ENCODE measurements around the gene TCEAL1. TPM values are rescaled to one million over a fixed set of nuclear protein-coding genes. Genes with fewer than 3 reads are reported as not detected.
"Not testable (repeated sequence)": the region's sequence is repeated elsewhere in the genome, so short reads cannot be mapped to it uniquely, and the experiment has no call there.

TCEAL1 gene
- 1 to 10 TPM; 5.9 to 8.7 TPM for total RNA-seq

- intact Hi-C loops (cut with DNase I, micrococcal nuclease): loop anchor here (1.0 to 5.0 kb wide), 4 partner anchors 44 to 74 kb away; partner anchors contain the start of genes MORF4L2 (in 2 of the 2) and TCEAL4 (in 1 of the 2)
- peak within 1 kb of the TSS; percentile 81 for H3K4me3 Mint-ChIP-seq
- no peaks in the 10 kb centered on the region for H3K27me3 Mint-ChIP-seq
- peak within 1 kb of the TSS; percentile 87 for H3K27ac Mint-ChIP-seq
- DNase-seq: peak; percentile 67
- no peaks in the 10 kb centered on the region for H3K9me3 Mint-ChIP-seq (ENCODE audit: low read depth)
- peaks cover 18% of the 10 kb centered on the region for H3K4me1 Mint-ChIP-seq
- peak; percentile 75 for ATAC-seq
- H3K36me3 Mint-ChIP-seq (ENCODE audit: low read depth): no peaks in the 10 kb centered on the region
- ChIA-PET POLR2A (no interaction called here), CTCF (interaction anchor here (0.9 kb wide), 1 partner anchor 96 kb away, joined by 4 read pairs; no protein-coding TSS in a partner anchor)
These were observed at the start of gene TCEAL1 for GRCh38 chrX:103628386-103629317. Gene TCEAL1 (plus strand): TSS chrX:103628975. CDS start chrX:103629917, 942 bp downstream.

- ATAC-seq (no peak), DNase-seq (no peak)
These were observed 44.2 kb upstream of the TCEAL1 start for GRCh38 chrX:103584596-103584995.

GRCh38 chrX:103585411-103586313 lies 43.1 kb upstream of the TCEAL1 start, which contains the start of gene TCEAL4:
Gene TCEAL4 (plus strand): TSS chrX:103585515. CDS start chrX:103586676, 1,161 bp downstream.
- intact Hi-C loops (cut with DNase I, micrococcal nuclease): loop anchor here in 1 of 2 experiments (2.0 kb wide), 2 partner anchors 31 to 43 kb away; partner anchors contain the start of gene TCEAL1
- DNase-seq: peak; percentile 68

More at GRCh38 chrX:103584596-103584995, 44.2 kb upstream of the TCEAL1 start:
- peak overlapping the region; percentile 82 for H3K4me3 Mint-ChIP-seq
- H3K36me3 Mint-ChIP-seq (ENCODE audit: low read depth): peaks cover 5% of the 10 kb centered on the region
- ChIA-PET POLR2A (interaction anchor here (0.7 kb wide), 1 partner anchor 979 kb away, joined by 3 read pairs; no protein-coding TSS in a partner anchor), CTCF (no interaction called here)
- H3K27me3 Mint-ChIP-seq: peaks cover 2% of the 10 kb centered on the region
- H3K9me3 Mint-ChIP-seq (ENCODE audit: low read depth): no peaks in the 10 kb centered on the region
- H3K27ac Mint-ChIP-seq: no peak overlapping the region
- H3K4me1 Mint-ChIP-seq: peaks cover 14% of the 10 kb centered on the region
- intact Hi-C loops (cut with DNase I, micrococcal nuclease): loop anchor here in 1 of 2 experiments (2.0 kb wide), 2 partner anchors 30 to 44 kb away; partner anchors contain the start of gene TCEAL1

GRCh38 chrX:103586314-103586646 lies 42.5 kb upstream of the TCEAL1 start:
- Mint-ChIP-seq H3K36me3 (ENCODE audit: low read depth) (peaks cover 5% of the 10 kb centered on the region), H3K4me1 (peaks cover 16% of the 10 kb centered on the region), H3K9me3 (ENCODE audit: low read depth) (no peaks in the 10 kb centered on the region), H3K27ac (peak overlapping the region; percentile 79), H3K27me3 (no peaks in the 10 kb centered on the region), H3K4me3 (peak overlapping the region; percentile 82)
- intact Hi-C loops (cut with DNase I, micrococcal nuclease): no loop called here
- ChIA-PET POLR2A (no interaction called here), CTCF (no interaction called here)
- DNase-seq: peak; percentile 6
- ATAC-seq: peak; percentile 18

More at GRCh38 chrX:103585411-103586313, 43.1 kb upstream of the TCEAL1 start, which contains the start of gene TCEAL4:
- Mint-ChIP-seq H3K27me3 (peaks cover under 1% of the 10 kb centered on the region), H3K27ac (peak within 1 kb of the TSS; percentile 79), H3K36me3 (ENCODE audit: low read depth) (peaks cover 5% of the 10 kb centered on the region), H3K4me1 (peaks cover 16% of the 10 kb centered on the region), H3K9me3 (ENCODE audit: low read depth) (no peaks in the 10 kb centered on the region), H3K4me3 (peak within 1 kb of the TSS; percentile 82)
- ChIA-PET POLR2A (no interaction called here), CTCF (no interaction called here)
- peak; percentile 85 for ATAC-seq

- no peak for ATAC-seq
- intact Hi-C loops (cut with DNase I, micrococcal nuclease): no loop called here
These were observed 42.1 kb upstream of the TCEAL1 start for GRCh38 chrX:103586659-103587058.

GRCh38 chrX:103592295-103592694 lies 36.5 kb upstream of the TCEAL1 start:
- DNase-seq; H3K4me3 Mint-ChIP-seq; H3K36me3 Mint-ChIP-seq (ENCODE audit: low read depth); ATAC-seq; H3K9me3 Mint-ChIP-seq (ENCODE audit: low read depth); H3K4me1 Mint-ChIP-seq; H3K27me3 Mint-ChIP-seq; H3K27ac Mint-ChIP-seq; CTCF ChIA-PET; POLR2A ChIA-PET; intact Hi-C loops (cut with DNase I, micrococcal nuclease): not testable (repeated sequence)

More at GRCh38 chrX:103586659-103587058, 42.1 kb upstream of the TCEAL1 start:
- Mint-ChIP-seq H3K27me3 (no peaks in the 10 kb centered on the region), H3K9me3 (ENCODE audit: low read depth) (no peaks in the 10 kb centered on the region), H3K36me3 (ENCODE audit: low read depth) (peaks cover 5% of the 10 kb centered on the region), H3K27ac (no peak overlapping the region), H3K4me1 (peaks cover 16% of the 10 kb centered on the region), H3K4me3 (peak overlapping the region; percentile 82)
- ChIA-PET POLR2A (no interaction called here), CTCF (no interaction called here)
- no peak for DNase-seq

GRCh38 chrX:103595202-103595601 lies 33.6 kb upstream of the TCEAL1 start:
- H3K27me3 Mint-ChIP-seq; CTCF ChIA-PET; DNase-seq; H3K9me3 Mint-ChIP-seq (ENCODE audit: low read depth); H3K27ac Mint-ChIP-seq; ATAC-seq; H3K4me1 Mint-ChIP-seq; H3K4me3 Mint-ChIP-seq; intact Hi-C loops (cut with DNase I, micrococcal nuclease); POLR2A ChIA-PET; H3K36me3 Mint-ChIP-seq (ENCODE audit: low read depth): not testable (repeated sequence)

- ATAC-seq: peak; percentile 73
- H3K4me1 Mint-ChIP-seq: peaks cover 2% of the 10 kb centered on the region
- ChIA-PET CTCF (interaction anchor here (0.7 kb wide), 1 partner anchor 446 kb away, joined by 3 read pairs; no protein-coding TSS in a partner anchor), POLR2A (no interaction called here)
- no peaks in the 10 kb centered on the region for H3K9me3 Mint-ChIP-seq (ENCODE audit: low read depth)
- intact Hi-C loops (cut with DNase I, micrococcal nuclease): loop anchor here in 1 of 2 experiments (5.0 kb wide), 1 partner anchor 80 kb away; the partner anchor contains the start of gene MORF4L2
- peak; percentile 30 for DNase-seq
- H3K4me3 Mint-ChIP-seq: peak within 1 kb of the TSS; percentile 72
- peak within 1 kb of the TSS; percentile 47 for H3K27ac Mint-ChIP-seq
- no peaks in the 10 kb centered on the region for H3K36me3 Mint-ChIP-seq (ENCODE audit: low read depth)
- H3K27me3 Mint-ChIP-seq: peaks cover 4% of the 10 kb centered on the region
These were observed 21.1 kb upstream of the TCEAL1 start, which contains the start of gene TCEAL3 for GRCh38 chrX:103607364-103608305. Gene TCEAL3 (plus strand): TSS chrX:103607963. CDS start chrX:103609065, 1,102 bp downstream.

- peak; percentile 12 for DNase-seq
- H3K27me3 Mint-ChIP-seq: peaks cover 4% of the 10 kb centered on the region
- ChIA-PET CTCF (no interaction called here), POLR2A (no interaction called here)
- peak overlapping the region; percentile 47 for H3K27ac Mint-ChIP-seq
- H3K36me3 Mint-ChIP-seq (ENCODE audit: low read depth): no peaks in the 10 kb centered on the region
- peaks cover 2% of the 10 kb centered on the region for H3K4me1 Mint-ChIP-seq
- ATAC-seq: no peak
- intact Hi-C loops (cut with DNase I, micrococcal nuclease): loop anchor here in 1 of 2 experiments (5.0 kb wide), 1 partner anchor 79 kb away; the partner anchor contains the start of gene MORF4L2
- H3K4me3 Mint-ChIP-seq: peak overlapping the region; percentile 72
- H3K9me3 Mint-ChIP-seq (ENCODE audit: low read depth): no peaks in the 10 kb centered on the region
These were observed 20.3 kb upstream of the TCEAL1 start for GRCh38 chrX:103608306-103608963.

GRCh38 chrX:103610282-103610681 lies 18.5 kb upstream of the TCEAL1 start:
- ATAC-seq (no peak), DNase-seq (no peak)
- POLR2A ChIA-PET: no interaction called here

More at GRCh38 chrX:103610282-103610681, 18.5 kb upstream of the TCEAL1 start:
- H3K9me3 Mint-ChIP-seq (ENCODE audit: low read depth): no peaks in the 10 kb centered on the region
- intact Hi-C loops (cut with DNase I, micrococcal nuclease): no loop called here
- CTCF ChIA-PET: no interaction called here
- peaks cover 2% of the 10 kb centered on the region for H3K4me1 Mint-ChIP-seq
- H3K4me3 Mint-ChIP-seq: no peak overlapping the region
- no peak overlapping the region for H3K27ac Mint-ChIP-seq
- H3K36me3 Mint-ChIP-seq (ENCODE audit: low read depth): no peaks in the 10 kb centered on the region
- peaks cover 4% of the 10 kb centered on the region for H3K27me3 Mint-ChIP-seq

Measured in activated CD4-positive, alpha-beta T cell treated with anti-CD3 and anti-CD28 coated beads for 36 hours (primary cell).